Skin epidermis (tissue), 12 donors: ENCODE results near the gene RORB.

Experiments used
- H3K27ac ChIP-seq, 21 experiments: fragments of 200-600 bp; sonication (generic) in 11 of 21; one replicate each; pipeline ENCODE4 v1.5.0; 2020; ENCODE audit warnings: mild to moderate bottlenecking in 3 of 21, inconsistent platforms in 2 of 21, moderate library complexity in 2 of 21
- H3K4me3 ChIP-seq, 7 experiments: fragments of 200-600 bp; sonication (generic) in 2 of 7; one replicate each; pipeline ENCODE4 v1.5.0; 2020; ENCODE audit warnings: inconsistent platforms in 2 of 7, mild to moderate bottlenecking in 2 of 7, moderate library complexity in 1 of 7

The RORB gene

GRCh38 chr9:74496819-74497747 lies at the start of gene RORB:
RORB (plus strand) TSS chr9:74497335; CDS start chr9:74497977, 642 bp downstream.
- Histone ChIP-seq H3K4me3 (peak within 1 kb of the TSS; percentile 24 to 49 (median 40)), H3K27ac (peak within 1 kb of the TSS in 1 of 21 experiments; percentile 3)

- Histone ChIP-seq H3K4me3 (no peak overlapping the region), H3K27ac (no peak overlapping the region)
Observed at GRCh38 chr9:74447451-74448193, 49.5 kb upstream of the RORB start.

- Histone ChIP-seq H3K4me3 (no peak overlapping the region), H3K27ac (no peak overlapping the region)
Observed at GRCh38 chr9:74449060-74449459, 48.1 kb upstream of the RORB start.

GRCh38 chr9:74458832-74459231 lies 38.3 kb upstream of the RORB start:
- H3K4me3 ChIP-seq, result no peak overlapping the region
- no peak overlapping the region for H3K27ac ChIP-seq

GRCh38 chr9:74463825-74464224 lies 33.3 kb upstream of the RORB start:
- no peak overlapping the region for H3K27ac ChIP-seq
- no peak overlapping the region for H3K4me3 ChIP-seq

GRCh38 chr9:74478606-74479005 lies 18.5 kb upstream of the RORB start:
- Histone ChIP-seq H3K27ac (no peak overlapping the region), H3K4me3 (no peak overlapping the region)

- H3K4me3 ChIP-seq, result no peak overlapping the region
- no peak overlapping the region for H3K27ac ChIP-seq
Observed at GRCh38 chr9:74479711-74480110, 17.4 kb upstream of the RORB start.

GRCh38 chr9:74487395-74487794 lies 9.7 kb upstream of the RORB start:
- Histone ChIP-seq H3K4me3 (no peak overlapping the region), H3K27ac (no peak overlapping the region)

- Histone ChIP-seq H3K27ac (no peak overlapping the region), H3K4me3 (no peak overlapping the region)
Observed at GRCh38 chr9:74493512-74493911, 3.6 kb upstream of the RORB start.

- H3K27ac ChIP-seq, result no peak overlapping the region
- H3K4me3 ChIP-seq, result no peak overlapping the region
Observed at GRCh38 chr9:74494490-74494889, 2.6 kb upstream of the RORB start.

- no peak overlapping the region for H3K27ac ChIP-seq
- H3K4me3 ChIP-seq, result peak overlapping the region in 4 of 7 experiments; percentile 24 to 49 (median 44)
Observed at GRCh38 chr9:74496406-74496805, 729 bp upstream of the RORB start.

- peak overlapping the region in 1 of 21 experiments; percentile 3 for H3K27ac ChIP-seq
Observed at GRCh38 chr9:74497748-74498620, 849 bp downstream of the RORB start.

GRCh38 chr9:74498621-74499095 lies 1.5 kb downstream of the RORB start:
- Histone ChIP-seq H3K27ac (no peak overlapping the region), H3K4me3 (peak overlapping the region; percentile 24 to 49 (median 40))

More at GRCh38 chr9:74497748-74498620, 849 bp downstream of the RORB start:
- H3K4me3 ChIP-seq, result peak overlapping the region; percentile 24 to 49 (median 40)

- H3K27ac ChIP-seq, result no peak overlapping the region
- peak overlapping the region in 4 of 7 experiments; percentile 9 to 49 (median 35) for H3K4me3 ChIP-seq
Observed at GRCh38 chr9:74499111-74499601, 2.0 kb downstream of the RORB start.

- H3K27ac ChIP-seq, result no peak overlapping the region
- peak overlapping the region in 2 of 7 experiments; percentile 9 to 49 for H3K4me3 ChIP-seq
Observed at GRCh38 chr9:74499770-74500583, 2.8 kb downstream of the RORB start.

- Histone ChIP-seq H3K4me3 (peak overlapping the region in 1 of 7 experiments; percentile 49), H3K27ac (no peak overlapping the region)
Observed at GRCh38 chr9:74500584-74500924, 3.4 kb downstream of the RORB start.

GRCh38 chr9:74501570-74501969 lies 4.4 kb downstream of the RORB start:
- H3K4me3 ChIP-seq, result no peak overlapping the region
- no peak overlapping the region for H3K27ac ChIP-seq

- Histone ChIP-seq H3K27ac (no peak overlapping the region), H3K4me3 (no peak overlapping the region)
Observed at GRCh38 chr9:74503219-74503618, 6.1 kb downstream of the RORB start.

- H3K4me3 ChIP-seq, result no peak overlapping the region
- no peak overlapping the region for H3K27ac ChIP-seq
Observed at GRCh38 chr9:74503666-74504065, 6.5 kb downstream of the RORB start.
